HG02884 (cell line): ENCODE measurements around the gene ANKRD33.

ENCODE experiments used
- ATAC-seq: cut with Tn5 transposase; IDR thresholded peaks from one replicate; pipeline ENCODE4 v1.9.1; 2021; ENCODE audit warnings: mild to moderate bottlenecking, moderate library complexity; ENCODE audit not compliant: unreplicated experiment

The ANKRD33 gene

DNA sequence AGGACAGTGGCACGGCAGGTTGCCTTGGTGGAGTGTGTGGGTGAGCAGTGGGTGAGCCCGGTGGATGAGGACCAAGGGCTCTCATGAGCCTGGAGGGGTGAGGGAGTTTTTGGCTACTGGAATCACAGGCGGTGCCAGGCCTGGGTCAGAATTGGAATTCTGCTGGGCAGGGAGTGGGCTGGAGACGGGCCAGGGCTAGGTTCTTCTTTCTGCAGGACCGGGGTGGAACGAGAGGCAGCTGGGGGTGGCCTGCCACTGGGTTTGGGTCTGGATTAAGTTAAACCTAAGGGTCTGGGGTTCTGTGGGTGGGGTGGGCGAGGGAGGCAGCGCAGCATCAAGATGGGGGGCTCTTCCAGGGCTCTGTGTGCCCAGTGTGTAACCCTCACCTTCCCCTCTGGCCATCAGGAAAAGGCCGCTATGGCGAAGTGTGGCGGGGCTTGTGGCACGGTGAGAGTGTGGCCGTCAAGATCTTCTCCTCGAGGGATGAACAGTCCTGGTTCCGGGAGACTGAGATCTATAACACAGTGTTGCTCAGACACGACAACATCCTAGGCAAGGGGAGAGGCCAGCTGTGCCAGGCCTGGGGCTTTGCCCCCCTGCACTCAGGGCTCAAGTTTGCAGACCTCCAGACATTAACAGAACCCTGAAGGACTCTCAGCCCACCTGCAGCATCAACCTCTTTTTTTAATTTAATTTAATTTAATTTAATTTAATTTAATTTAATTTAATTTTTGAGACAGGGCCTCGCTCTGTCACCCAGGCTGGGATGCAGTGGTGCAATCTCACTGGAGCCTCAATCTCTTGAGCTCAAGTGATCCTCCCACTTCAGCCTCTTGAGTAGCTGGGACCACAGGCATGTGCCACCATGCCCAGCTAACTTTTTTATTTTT is 26.4 kb downstream of the ANKRD33 start:
- no peak for ATAC-seq

GRCh38 chr12:51915003-51915625 is 27.2 kb downstream of the ANKRD33 start:
- ATAC-seq = no peak

DNA sequence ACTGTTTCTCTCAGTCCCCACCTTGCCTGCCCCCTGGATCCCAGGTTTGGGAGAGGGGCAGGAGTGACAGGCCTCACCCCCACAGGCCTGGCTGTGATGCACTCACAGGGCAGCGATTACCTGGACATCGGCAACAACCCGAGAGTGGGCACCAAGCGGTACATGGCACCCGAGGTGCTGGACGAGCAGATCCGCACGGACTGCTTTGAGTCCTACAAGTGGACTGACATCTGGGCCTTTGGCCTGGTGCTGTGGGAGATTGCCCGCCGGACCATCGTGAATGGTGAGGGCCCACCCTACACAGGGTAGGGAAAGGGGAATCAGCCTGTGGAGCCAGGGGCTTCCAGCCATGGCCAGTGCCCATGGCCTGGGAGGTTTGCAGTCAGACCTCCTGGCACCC is 28.0 kb downstream of the ANKRD33 start:
- no peak for ATAC-seq

DNA sequence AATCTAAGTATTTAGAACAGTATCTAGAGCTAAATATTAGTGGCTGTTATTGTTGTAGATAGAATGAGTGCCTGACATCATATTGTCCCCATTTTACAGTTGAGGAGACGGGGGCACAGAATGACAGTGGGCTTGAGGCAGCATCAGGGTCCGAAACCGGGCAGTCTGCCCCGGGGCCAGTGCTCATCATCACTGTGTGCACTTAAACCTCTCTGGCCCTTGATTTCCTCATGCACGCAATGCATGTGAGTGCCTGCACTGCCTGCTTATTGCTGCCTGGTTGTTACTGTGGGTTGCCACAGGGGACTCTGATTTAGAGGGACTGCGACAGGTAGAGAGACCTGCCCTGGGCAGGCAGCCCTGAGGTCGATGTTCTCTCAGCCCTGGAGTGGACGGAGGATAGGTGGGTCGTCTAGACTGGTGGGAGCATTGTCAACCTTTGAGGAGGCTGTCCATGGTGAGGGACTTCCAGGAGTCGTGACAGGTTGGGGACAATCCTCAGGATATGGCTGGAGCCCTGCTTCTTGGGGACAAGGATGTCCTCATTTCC is 29.2 kb downstream of the ANKRD33 start:
- no peak for ATAC-seq

DNA sequence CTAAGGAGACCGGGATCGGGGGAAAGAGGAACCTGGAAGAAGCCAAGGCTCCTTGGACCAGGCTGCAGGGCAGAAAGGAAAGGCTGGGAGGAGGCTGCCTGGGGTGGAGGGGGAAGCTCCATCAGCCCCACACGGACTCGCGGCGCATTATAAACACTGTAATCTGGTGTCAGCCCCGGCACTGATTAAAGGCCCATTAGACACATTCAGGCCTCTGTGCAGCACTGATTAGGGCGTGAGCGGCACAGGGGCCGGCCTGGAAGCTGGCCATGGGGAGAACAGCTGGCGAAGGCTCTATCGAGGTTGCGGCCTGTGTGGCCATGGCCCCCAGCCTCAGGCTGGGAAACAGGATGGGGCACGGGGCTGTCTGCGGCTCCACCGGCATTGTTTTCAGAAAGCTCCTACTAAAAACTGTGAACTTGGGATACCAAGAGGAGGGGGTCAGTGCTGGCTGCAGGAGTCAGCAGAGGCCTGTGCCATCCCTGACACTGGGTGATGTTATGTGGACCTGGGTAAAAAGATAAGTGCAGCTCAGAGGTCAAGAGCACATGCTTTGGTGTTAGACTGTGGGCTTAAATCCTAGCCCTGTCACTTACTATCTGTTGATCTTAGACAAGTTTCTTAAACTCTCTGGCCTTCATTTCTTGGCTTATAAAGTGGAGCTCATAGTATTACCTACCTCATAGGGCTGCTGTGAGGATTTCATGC is 30.0 kb downstream of the ANKRD33 start:
- no peak for ATAC-seq

GRCh38 chr12:51920046-51920445 is 32.1 kb downstream of the ANKRD33 start:
- ATAC-seq = no peak

- no peak for ATAC-seq
These were observed 33.3 kb downstream of the ANKRD33 start for GRCh38 chr12:51921017-51921725.

- ATAC-seq = no peak
These were observed 34.2 kb downstream of the ANKRD33 start for GRCh38 chr12:51922146-51922545.

DNA sequence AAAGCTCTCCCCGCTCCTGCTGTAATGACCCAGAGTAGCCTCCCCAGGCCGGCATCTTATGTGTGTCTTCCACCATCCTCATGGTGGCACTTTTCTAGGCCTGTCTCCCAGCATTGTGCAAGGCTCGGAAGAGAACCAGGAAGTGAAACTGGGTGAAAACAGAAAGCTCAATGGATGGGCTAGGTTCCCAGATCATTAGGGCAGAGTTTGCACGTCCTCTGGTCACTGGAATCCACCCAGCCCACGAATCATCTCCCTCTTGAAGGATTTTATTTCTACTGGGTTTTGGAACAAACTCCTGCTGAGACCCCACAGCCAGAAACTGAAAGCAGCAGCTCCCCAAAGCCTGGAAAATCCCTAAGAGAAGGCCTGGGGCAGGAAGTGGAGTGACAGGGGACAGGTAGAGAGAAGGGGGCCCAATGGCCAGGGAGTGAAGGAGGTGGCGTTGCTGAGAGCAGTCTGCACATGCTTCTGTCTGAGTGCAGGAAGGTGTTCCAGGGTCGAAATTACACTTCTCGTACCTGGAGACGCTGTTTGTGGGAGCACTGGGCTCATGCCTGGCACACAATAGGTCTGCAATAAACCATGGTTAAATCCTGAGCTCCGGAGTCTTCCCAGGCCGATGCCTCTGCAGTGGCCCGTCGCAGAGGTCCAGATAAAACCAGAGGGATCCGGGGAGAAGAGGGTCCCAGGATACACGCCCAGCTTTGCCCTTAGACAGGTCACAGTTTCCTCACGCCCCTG is 35.0 kb downstream of the ANKRD33 start:
- ATAC-seq = no peak

GRCh38 chr12:51923506-51924365 is 35.8 kb downstream of the ANKRD33 start:
- no peak for ATAC-seq

DNA sequence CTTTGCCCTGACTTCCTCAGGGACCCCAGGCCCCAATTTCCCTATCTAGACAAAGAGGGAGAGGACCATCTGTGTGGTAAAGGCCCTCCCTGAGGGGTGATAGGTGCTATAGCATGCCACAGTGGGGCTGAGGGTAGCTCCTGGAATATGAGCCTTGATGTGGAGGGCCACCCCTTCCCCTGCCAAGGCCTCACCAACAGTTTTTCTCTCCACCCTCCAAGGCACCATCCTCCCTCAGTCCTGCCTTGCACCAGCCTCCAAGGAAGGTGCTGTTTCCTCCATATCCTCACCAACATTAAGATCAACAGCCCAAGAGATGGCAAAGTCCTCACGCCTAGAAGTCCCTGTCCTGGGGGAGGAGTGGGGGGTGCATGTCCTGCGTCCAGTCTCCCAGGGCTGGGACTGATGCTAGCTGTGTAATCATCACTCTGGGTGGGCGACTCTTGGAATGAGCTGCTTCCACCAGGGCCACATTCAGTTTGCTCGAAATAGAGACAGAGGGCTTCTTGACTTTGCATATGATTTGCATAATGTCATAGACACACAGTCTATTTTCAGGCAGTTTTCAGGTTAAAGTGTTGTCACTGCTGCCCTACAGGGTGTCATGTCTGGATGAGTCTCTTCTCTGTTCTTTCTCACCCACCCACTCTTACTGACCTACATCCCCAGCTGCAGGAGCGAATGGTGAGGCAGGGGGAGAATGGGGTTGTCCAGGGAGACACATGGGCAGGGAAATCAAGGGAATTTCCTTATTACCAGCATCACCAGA is 36.8 kb downstream of the ANKRD33 start:
- ATAC-seq = no peak

GRCh38 chr12:51925346-51926063 is 37.6 kb downstream of the ANKRD33 start:
- no peak for ATAC-seq

DNA sequence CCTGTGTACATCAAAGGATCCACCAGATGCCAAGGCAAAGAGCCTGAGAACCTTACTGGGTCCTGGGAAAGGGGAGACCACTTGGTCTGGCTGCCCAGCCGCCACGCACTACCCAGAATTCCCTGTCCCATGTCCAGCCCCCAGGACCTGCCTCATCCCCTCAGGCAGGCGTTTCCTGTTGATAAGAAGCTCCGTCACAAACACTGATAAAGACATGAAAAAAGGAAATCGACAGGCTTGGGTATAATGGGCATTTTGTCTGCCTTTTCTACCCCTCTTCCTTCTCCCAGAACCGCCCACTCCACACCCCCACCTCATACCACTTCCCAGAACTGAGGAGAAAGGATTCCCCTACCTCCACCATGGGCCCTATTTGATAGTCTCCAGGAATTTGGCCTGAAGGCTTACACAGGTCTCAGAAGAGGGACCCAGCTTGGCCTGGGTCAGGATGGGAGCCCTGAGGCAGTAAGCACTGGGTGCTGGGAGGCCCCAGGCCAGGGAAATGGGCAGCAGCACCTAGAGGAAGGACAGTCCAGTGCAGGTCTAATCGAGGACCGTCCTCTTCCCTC is 38.2 kb downstream of the ANKRD33 start:
- no peak for ATAC-seq

DNA sequence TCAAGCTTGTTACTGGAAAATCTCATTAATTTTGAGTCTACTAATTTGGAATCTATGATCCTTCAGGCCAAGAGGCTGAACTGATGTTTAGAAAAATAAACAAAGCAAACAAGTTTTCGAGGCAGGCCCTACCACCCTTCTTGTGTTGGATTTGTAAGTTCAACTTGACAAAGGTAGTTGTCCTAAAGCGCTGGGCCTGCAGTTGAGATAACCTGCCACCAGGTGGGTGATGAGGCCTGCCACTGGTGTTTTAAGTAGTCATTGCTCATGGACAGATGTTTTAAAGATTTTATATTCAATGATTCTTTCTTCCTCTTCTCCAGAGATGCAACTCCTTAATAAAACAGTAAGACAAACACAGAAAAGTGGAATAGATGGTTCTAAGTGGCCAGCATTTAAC is 38.8 kb downstream of the ANKRD33 start:
- ATAC-seq = no peak

- ATAC-seq = no peak
These were observed 44.5 kb downstream of the ANKRD33 start for GRCh38 chr12:51932218-51933076.

DNA sequence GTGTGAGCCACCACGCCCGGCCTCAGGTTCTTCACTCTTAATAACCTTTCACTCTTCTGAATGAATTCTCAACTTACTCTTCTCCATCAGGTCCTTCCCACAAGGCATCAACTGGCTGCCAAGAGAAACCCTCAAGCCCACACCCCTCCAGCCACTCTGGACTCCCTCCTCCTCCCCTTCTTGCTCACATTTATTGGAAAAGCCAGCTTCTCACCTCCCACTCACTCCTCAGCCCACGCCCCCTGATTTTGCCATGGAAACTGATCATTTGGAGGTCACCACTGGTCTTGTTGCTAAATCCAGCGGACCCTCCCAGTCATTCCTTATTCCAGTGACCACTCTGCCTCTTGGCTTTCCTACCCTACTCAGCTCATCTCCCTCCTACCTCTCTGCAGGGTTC is 46.2 kb downstream of the ANKRD33 start:
- no peak for ATAC-seq

DNA sequence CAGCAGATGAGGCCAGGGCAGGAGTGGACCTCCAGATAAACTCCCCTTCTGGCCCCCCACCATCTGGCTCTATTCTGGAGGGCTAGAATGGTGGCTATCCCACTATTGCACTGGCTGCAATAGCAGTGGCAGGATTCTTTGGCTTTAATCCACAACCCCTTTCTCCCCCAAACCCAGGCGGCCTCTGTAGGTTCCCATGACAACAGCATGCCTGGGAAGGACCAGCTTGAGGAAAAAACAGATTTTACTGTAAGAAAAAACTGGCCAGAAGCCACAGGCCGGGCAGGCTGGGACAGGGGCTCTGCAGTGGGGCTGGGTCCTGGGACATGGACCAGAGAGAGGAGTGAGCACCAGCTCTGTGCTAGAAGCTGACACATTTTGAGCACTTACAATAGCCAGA is 50.0 kb downstream of the ANKRD33 start:
- no peak for ATAC-seq
